Mesodermal cell (in vitro differentiated cells): ENCODE results near the gene GPRIN3.

Experiments
- H3K27ac ChIP-seq: 2 replicates; pipeline ENCODE4 v1.7.0; 2013; ENCODE audit warnings: mild to moderate bottlenecking, low read depth, low read length, moderate library complexity; ENCODE audit not compliant: severe bottlenecking
- H3K36me3 ChIP-seq: 2 replicates; pipeline ENCODE4 v1.7.1; 2013; ENCODE audit warnings: mild to moderate bottlenecking, low read length, moderate library complexity; ENCODE audit not compliant: control insufficient read depth, insufficient read depth
- H3K4me1 ChIP-seq: one replicate; pipeline ENCODE4 v1.7.1; 2013; ENCODE audit warnings: mild to moderate bottlenecking, low read length; ENCODE audit not compliant: insufficient read depth, control insufficient read depth, poor library complexity, severe bottlenecking
- H3K4me3 ChIP-seq: 2 replicates; pipeline ENCODE4 v1.7.0; 2013; ENCODE audit warnings: low read length, control low read depth, mild to moderate bottlenecking; ENCODE audit not compliant: insufficient read depth, poor library complexity, severe bottlenecking; ENCODE audit errors: extremely low read depth
- H3K9me3 ChIP-seq: 2 replicates; pipeline ENCODE4 v1.7.1; 2013; ENCODE audit warnings: mild to moderate bottlenecking, low read length, moderate library complexity; ENCODE audit not compliant: control insufficient read depth
- WGBS, 2 experiments: methylation state at CpG; one replicate each; pipeline ENCODE4 v1.1.5; 2013; ENCODE audit warnings: missing lambda C conversion rate in 2 of 2; ENCODE audit not compliant: insufficient coverage in 2 of 2; 5-methylcytosine and 5-hydroxymethylcytosine counted together

Gene GPRIN3

DNA sequence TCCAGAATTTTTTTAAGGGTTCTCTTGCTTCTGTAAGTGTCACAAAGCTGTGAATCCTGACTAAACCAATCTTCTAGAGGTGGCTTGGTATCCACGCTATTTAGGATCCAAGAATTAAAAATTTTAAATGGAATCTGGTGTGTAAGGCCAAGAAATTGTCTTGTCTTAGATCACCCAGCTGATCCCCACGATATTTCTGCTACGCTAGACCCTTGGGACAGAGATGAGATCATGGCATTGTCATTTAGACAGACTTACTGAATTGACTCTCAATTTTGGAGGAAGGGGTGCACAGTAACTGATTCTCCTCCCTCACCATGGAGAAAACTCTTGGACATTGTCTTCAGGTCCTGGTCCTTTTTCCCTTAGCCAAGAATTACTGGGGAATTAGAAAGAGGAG lies 5.7 kb downstream of the GPRIN3 start:
- WGBS, 2 experiments: 94 to 95% methylated on average over 2 to 3 of the region's 3 CpGs
- Histone ChIP-seq H3K36me3 (no peaks in the 10 kb centered on the region), H3K4me3 (no peak overlapping the region), H3K4me1 (peaks cover 8% of the 10 kb centered on the region), H3K27ac (no peak overlapping the region), H3K9me3 (no peaks in the 10 kb centered on the region)

DNA sequence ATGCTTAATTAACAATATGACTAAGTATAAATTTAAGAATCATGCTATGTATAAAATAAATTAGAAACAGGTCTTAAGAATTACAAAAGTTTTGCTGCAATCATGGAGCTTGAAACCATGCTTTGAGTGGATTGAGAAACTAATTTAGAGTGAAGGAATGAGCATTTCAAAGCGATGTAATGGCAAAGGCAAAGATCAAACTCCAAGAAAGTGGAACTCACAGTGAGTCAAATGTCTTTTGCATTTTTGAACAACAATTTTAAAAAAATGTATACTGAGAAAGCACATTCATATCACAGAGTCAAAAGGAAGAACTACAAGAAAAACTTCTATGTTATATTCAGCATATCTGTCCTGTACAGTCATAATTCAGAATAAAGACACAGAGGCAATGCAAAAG lies 6.6 kb downstream of the GPRIN3 start:
- WGBS, 2 experiments: 80 to 86% methylated on average over 1 of the region's 1 CpG
- Histone ChIP-seq H3K9me3 (no peaks in the 10 kb centered on the region), H3K4me1 (peaks cover 5% of the 10 kb centered on the region), H3K4me3 (no peak overlapping the region), H3K36me3 (no peaks in the 10 kb centered on the region), H3K27ac (no peak overlapping the region)

GRCh38 chr4:89300499-89300898 lies 7.1 kb downstream of the GPRIN3 start:
- no peaks in the 10 kb centered on the region for H3K4me1 ChIP-seq
- no peaks in the 10 kb centered on the region for H3K36me3 ChIP-seq
- no peaks in the 10 kb centered on the region for H3K9me3 ChIP-seq
- no peak overlapping the region for H3K4me3 ChIP-seq
- no peak overlapping the region for H3K27ac ChIP-seq
- 80% methylated on average over 1 of the region's 1 CpG; no CpG with 5 or more reads in 1 of the 2 experiments for WGBS, 2 experiments

DNA sequence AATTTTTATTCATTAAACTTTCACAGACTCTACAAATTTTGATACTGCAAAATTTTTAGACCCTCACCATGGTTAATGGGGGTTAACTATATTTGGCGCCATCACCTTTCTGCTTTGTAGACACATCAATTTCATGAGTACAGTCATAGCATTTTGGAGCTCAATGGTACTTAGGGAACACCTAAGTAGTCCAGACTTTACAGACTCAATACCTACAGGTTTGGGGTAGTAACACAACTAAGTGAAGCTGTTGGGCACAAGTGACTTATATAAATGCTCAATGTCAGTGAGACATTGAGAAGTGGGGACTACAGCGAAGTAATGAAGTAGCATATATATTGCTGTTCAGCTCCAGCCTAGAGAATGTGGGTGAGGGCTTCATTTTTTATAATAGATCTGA lies 7.5 kb downstream of the GPRIN3 start:
- Histone ChIP-seq H3K9me3 (no peaks in the 10 kb centered on the region), H3K27ac (no peak overlapping the region), H3K36me3 (no peaks in the 10 kb centered on the region), H3K4me1 (no peaks in the 10 kb centered on the region), H3K4me3 (no peak overlapping the region)
- WGBS, 2 experiments: 0% methylated on average over 1 of the region's 2 CpGs

- H3K4me1 ChIP-seq: no peaks in the 10 kb centered on the region
- H3K27ac ChIP-seq: no peak overlapping the region
- H3K36me3 ChIP-seq: no peaks in the 10 kb centered on the region
- 88 to 96% methylated on average over 8 to 10 of the region's 10 CpGs for WGBS, 2 experiments
- no peaks in the 10 kb centered on the region for H3K9me3 ChIP-seq
- H3K4me3 ChIP-seq: no peak overlapping the region
Observed at GRCh38 chr4:89299153-89299791, 8.3 kb downstream of the GPRIN3 start.

DNA sequence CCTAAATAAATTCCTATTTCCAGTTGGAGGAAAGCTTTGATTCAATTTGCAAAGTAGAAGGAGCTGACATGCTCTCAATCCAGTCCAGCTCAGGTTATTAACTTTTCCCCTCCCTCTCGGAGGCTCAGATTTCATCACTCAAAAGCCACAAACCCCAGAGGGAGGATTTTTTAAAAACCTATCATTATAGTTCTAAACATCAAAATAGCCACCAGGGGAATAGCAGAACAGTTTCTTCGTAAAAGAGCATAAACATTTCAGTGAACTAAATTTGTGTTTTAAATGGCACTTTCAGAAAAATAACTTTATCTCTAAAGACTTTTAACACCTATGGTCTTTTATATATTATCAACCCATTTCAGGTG lies 8.8 kb downstream of the GPRIN3 start:
- no CpG with 5 or more reads among the region's 2 CpGs for WGBS, 2 experiments
- Histone ChIP-seq H3K27ac (no peak overlapping the region), H3K4me1 (no peaks in the 10 kb centered on the region), H3K4me3 (no peak overlapping the region), H3K9me3 (no peaks in the 10 kb centered on the region), H3K36me3 (no peaks in the 10 kb centered on the region)

- H3K36me3 ChIP-seq: no peaks in the 10 kb centered on the region
- WGBS, 2 experiments: 77 to 100% methylated on average over 1 of the region's 2 CpGs
- H3K4me1 ChIP-seq: no peaks in the 10 kb centered on the region
- no peaks in the 10 kb centered on the region for H3K9me3 ChIP-seq
- H3K27ac ChIP-seq: no peak overlapping the region
- no peak overlapping the region for H3K4me3 ChIP-seq
Observed at GRCh38 chr4:89298155-89298554, 9.4 kb downstream of the GPRIN3 start.

DNA sequence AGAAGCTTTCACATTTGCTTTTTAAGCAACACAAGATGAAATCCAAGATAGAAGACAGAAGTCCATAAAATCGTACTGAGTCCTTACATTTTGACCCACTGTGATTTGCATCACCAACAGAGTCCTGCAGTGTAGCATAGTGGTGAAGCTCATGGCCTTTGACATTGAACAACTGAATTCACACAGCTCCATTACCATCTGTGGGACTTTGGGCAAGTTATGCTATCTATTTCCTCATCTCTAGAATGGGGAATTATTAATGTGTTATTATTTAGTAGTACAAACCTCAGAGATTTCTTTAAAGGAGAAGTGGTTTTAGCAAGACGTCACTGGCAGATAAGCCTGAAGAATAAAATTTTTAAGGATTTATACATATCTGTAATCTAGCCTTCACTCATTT lies 10.7 kb downstream of the GPRIN3 start:
- Histone ChIP-seq H3K9me3 (no peaks in the 10 kb centered on the region), H3K36me3 (no peaks in the 10 kb centered on the region), H3K27ac (no peak overlapping the region), H3K4me3 (no peak overlapping the region), H3K4me1 (no peaks in the 10 kb centered on the region)
- 91 to 100% methylated on average over 1 of the region's 2 CpGs for WGBS, 2 experiments

DNA sequence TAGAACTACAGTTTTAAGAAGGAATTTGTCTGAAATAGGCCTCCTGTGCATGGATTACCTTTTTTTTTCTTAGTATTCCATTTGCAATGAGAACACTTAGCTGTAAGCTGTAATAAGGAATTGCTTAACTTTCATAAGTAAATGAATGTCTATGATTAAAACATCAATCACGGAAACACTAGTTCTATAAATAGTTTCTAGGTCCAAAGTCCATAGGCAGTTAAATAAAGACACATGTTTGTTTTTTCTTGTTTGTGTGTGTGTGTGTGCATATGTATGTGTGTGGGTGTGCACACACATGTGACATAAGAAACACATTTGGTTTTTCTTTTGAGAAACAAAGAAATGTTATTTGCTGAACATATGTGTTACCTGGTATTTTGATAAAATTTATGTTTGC lies 11.2 kb downstream of the GPRIN3 start:
- Histone ChIP-seq H3K36me3 (no peaks in the 10 kb centered on the region), H3K4me3 (no peak overlapping the region), H3K27ac (no peak overlapping the region), H3K4me1 (no peaks in the 10 kb centered on the region), H3K9me3 (no peaks in the 10 kb centered on the region)
- no CpG with 5 or more reads among the region's 1 CpG for WGBS, 2 experiments

DNA sequence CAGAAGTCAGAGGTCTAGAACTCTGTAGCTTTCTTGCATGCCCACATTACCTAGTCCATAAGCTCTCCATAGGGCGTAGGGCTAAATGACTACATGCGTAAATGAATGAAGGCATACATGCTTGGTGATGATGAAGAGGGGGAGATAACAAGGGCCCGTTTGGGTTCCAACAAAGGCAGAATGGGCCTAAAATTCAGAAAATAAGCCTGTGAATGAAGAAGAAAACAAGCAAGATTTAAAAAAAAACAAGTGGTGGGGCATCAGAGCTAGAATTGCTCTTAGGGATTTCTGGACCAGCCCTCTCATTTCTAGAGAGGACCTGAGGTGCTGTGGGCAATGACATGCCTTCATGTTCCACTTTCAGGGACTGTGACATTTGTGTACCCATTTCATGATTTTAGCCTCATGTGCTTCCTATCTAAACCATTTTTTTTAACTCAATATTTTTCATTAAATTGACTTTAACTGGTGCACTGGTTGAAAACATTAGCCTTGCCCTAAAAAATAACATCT lies 12.1 kb downstream of the GPRIN3 start:
- WGBS, 2 experiments: 82 to 85% methylated on average over 2 to 3 of the region's 3 CpGs
- H3K27ac ChIP-seq: no peak overlapping the region
- no peaks in the 10 kb centered on the region for H3K9me3 ChIP-seq
- H3K4me3 ChIP-seq: no peak overlapping the region
- H3K4me1 ChIP-seq: no peaks in the 10 kb centered on the region
- no peaks in the 10 kb centered on the region for H3K36me3 ChIP-seq

DNA sequence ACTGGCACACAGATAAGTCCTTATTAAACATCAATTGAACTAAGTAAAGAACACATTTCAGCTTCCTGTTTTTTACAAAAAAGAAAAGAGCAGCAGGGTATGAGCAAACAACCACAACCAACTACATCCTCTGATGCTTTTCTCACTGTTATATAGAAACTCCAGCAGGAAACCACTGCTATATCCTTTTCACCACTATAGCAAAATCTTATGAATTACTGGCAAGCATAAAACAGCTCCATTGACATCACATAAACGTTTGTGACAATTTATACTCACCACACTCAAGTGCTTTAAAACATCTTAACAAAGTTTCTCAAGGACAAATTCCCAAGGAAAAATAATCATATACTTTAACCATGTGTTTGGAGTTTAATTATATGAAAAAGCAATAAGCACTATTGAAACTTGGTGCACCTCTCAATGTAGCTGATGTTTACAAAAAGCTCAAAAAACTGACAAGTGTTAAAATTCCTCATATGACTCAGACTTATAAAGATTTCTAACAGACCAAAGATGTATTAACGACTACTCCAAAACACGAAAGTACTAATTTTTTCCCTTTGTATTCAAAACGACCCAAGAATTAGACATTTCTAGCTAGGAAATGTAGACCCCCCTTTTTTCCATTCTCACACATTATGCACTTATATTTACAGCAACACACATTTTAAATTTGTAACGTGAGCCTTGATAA lies 12.9 kb downstream of the GPRIN3 start:
- WGBS, 2 experiments: 65 to 90% methylated on average over 4 of the region's 5 CpGs
- no peaks in the 10 kb centered on the region for H3K9me3 ChIP-seq

More for the DNA sequence above, 12.9 kb downstream of the GPRIN3 start:
- no peak overlapping the region for H3K4me3 ChIP-seq
- H3K4me1 ChIP-seq: no peaks in the 10 kb centered on the region
- H3K27ac ChIP-seq: no peak overlapping the region
- H3K36me3 ChIP-seq: no peaks in the 10 kb centered on the region
